HG03439 (cell line): ENCODE measurements around the gene PDGFB.

Experiments
- ATAC-seq: cut with Tn5 transposase; IDR thresholded peaks from one replicate; pipeline ENCODE4 v1.9.1; 2021; ENCODE audit warnings: mild to moderate bottlenecking, moderate library complexity; ENCODE audit not compliant: unreplicated experiment

PDGFB gene

GRCh38 chr22:39277142-39277607, 32.4 kb upstream of the PDGFB start:
- no peak for ATAC-seq

- ATAC-seq: no peak
Observed at GRCh38 chr22:39276440-39277141, 31.8 kb upstream of the PDGFB start.

GRCh38 chr22:39275814-39276439, 31.1 kb upstream of the PDGFB start:
- ATAC-seq: no peak

GRCh38 chr22:39273950-39274887, 29.4 kb upstream of the PDGFB start:
- ATAC-seq: no peak

GRCh38 chr22:39270792-39271191, 26.0 kb upstream of the PDGFB start:
- no peak for ATAC-seq

- no peak for ATAC-seq
Observed at GRCh38 chr22:39270280-39270679, 25.5 kb upstream of the PDGFB start.

GRCh38 chr22:39269095-39269790, 24.5 kb upstream of the PDGFB start:
- no peak for ATAC-seq

GRCh38 chr22:39268645-39269044, 23.9 kb upstream of the PDGFB start:
- no peak for ATAC-seq

GRCh38 chr22:39267974-39268373, 23.2 kb upstream of the PDGFB start:
- ATAC-seq: no peak

GRCh38 chr22:39266398-39267030, 21.7 kb upstream of the PDGFB start:
- ATAC-seq: peak; percentile 71

- ATAC-seq: no peak
Observed at GRCh38 chr22:39265143-39265886, 20.5 kb upstream of the PDGFB start.

GRCh38 chr22:39264349-39265038, 19.7 kb upstream of the PDGFB start:
- no peak for ATAC-seq

- no peak for ATAC-seq
Observed at GRCh38 chr22:39263626-39264348, 19.0 kb upstream of the PDGFB start.

- ATAC-seq: no peak
Observed at GRCh38 chr22:39259666-39260065, 14.9 kb upstream of the PDGFB start.

GRCh38 chr22:39257901-39258475, 13.2 kb upstream of the PDGFB start:
- no peak for ATAC-seq

- no peak for ATAC-seq
Observed at GRCh38 chr22:39256979-39257378, 12.2 kb upstream of the PDGFB start.

GRCh38 chr22:39256186-39256552, 11.4 kb upstream of the PDGFB start:
- ATAC-seq: no peak
